Stomach (tissue), 9 donors: Measurements from ENCODE around the gene MYBL2. TPM values are rescaled to one million over a fixed set of nuclear protein-coding genes. Genes with fewer than 3 reads are reported as not detected.

ENCODE experiments used
- DNase-seq, 2 donors: peaks; one replicate each; pipeline versions ENCODE4 v3.0.0 to v3.0.0-alpha.2; 2013 to 2019
- H3K27ac ChIP-seq, 5 donors: fragments of 200-600 bp in 4 of 5; sonication (generic) in 4 of 5; one replicate each; pipeline ENCODE4 v1.5.1; 2013 to 2019; ENCODE audit warnings: mild to moderate bottlenecking in 1 of 5, moderate library complexity in 1 of 5
- H3K27me3 ChIP-seq, 3 donors: fragments of 200-600 bp; sonication (generic); one replicate each; pipeline ENCODE4 v1.5.1; 2017 to 2019; ENCODE audit warnings: mixed run types in 1 of 3
- H3K36me3 ChIP-seq, 4 donors: fragments of 200-600 bp; sonication (generic); 1 replicate in 3 of 4; 2 replicates in 1 of 4; pipeline ENCODE4 v1.5.1; 2016 to 2019
- H3K4me1 ChIP-seq, 4 donors: fragments of 200-600 bp; sonication (generic); one replicate each; pipeline ENCODE4 v1.5.1; 2016 to 2019
- H3K4me3 ChIP-seq, 4 donors: fragments of 200-600 bp; sonication (generic) in 3 of 4; one replicate each; pipeline ENCODE4 v1.5.1; 2016 to 2019; ENCODE audit warnings: mild to moderate bottlenecking in 1 of 4
- H3K9me3 ChIP-seq, 4 donors: fragments of 200-600 bp; sonication (generic); one replicate each; pipeline ENCODE4 v1.5.1; 2016 to 2019
- EP300 ChIP-seq: sonication (generic); formaldehyde crosslinking; IDR thresholded peaks from one replicate; pipeline ENCODE4 v1.6.1; 2017; ENCODE audit warnings: antibody characterized with exemption
- POLR2A ChIP-seq, 4 donors: fragments of 450-650 bp; IDR thresholded peaks; one replicate each; pipeline ENCODE4 v1.6.1; 2016; ENCODE audit warnings: antibody characterized with exemption in 4 of 4, control low read depth in 2 of 4, mild to moderate bottlenecking in 1 of 4, moderate library complexity in 1 of 4
- POLR2AphosphoS5 ChIP-seq, 3 donors: sonication (generic); formaldehyde crosslinking; IDR thresholded peaks; one replicate each; pipeline ENCODE4 v1.6.1; 2016; ENCODE audit warnings: antibody characterized with exemption in 3 of 3
- WGBS, 5 donors: extraction: QIAGEN DNeasy Blood & Tissue Kit in 3 of 5; methylation state at CpG; one replicate each; pipeline versions ENCODE4 v1.1.5 to v1.1.7; 2013 to 2018; 5-methylcytosine and 5-hydroxymethylcytosine counted together
- intact Hi-C: fragments of 100-400 bp; cut with DNase I; formaldehyde crosslinking; loops from one replicate; pipeline ENCODE4 v1.15.1; 2023; ENCODE audit warnings: low total_unique reads
- polyA plus RNA-seq, 3 donors: library from polyadenylated mRNA; stranded (reverse); fragments of 200-250 nt; gene quantifications; one replicate each; pipeline ENCODE4 v1.2.3, GENCODE V29; 2013
- total RNA-seq, 5 donors: library from RNA; depleted of rRNA; stranded (reverse); fragments of >200 nt; gene quantifications; one replicate each; pipeline versions ENCODE4 v1.1.0 to v1.2.3, GENCODE V29; 2014 to 2016
- TF ChIP-seq, protein P1 (sequence below), 7 experiments: fragments of 450-650 bp in 4 of 7; fragments of 200-600 bp in 3 of 7; sonication (generic) in 3 of 7; IDR thresholded peaks; one replicate each; pipeline ENCODE4 v1.5.1; 2016 to 2019; ENCODE audit warnings: antibody characterized with exemption in 7 of 7, control low read depth in 2 of 7, mild to moderate bottlenecking in 1 of 7
- donor health status: healthy with polysubstance abuse.
- donor health status: Bipolar disorder and iron deficiency.
- donor health status: healthy.

The MYBL2 gene
- total and polyA plus RNA-seq, 8 donors: 4.1 to 25.1 (median 6.1) TPM

DNA sequence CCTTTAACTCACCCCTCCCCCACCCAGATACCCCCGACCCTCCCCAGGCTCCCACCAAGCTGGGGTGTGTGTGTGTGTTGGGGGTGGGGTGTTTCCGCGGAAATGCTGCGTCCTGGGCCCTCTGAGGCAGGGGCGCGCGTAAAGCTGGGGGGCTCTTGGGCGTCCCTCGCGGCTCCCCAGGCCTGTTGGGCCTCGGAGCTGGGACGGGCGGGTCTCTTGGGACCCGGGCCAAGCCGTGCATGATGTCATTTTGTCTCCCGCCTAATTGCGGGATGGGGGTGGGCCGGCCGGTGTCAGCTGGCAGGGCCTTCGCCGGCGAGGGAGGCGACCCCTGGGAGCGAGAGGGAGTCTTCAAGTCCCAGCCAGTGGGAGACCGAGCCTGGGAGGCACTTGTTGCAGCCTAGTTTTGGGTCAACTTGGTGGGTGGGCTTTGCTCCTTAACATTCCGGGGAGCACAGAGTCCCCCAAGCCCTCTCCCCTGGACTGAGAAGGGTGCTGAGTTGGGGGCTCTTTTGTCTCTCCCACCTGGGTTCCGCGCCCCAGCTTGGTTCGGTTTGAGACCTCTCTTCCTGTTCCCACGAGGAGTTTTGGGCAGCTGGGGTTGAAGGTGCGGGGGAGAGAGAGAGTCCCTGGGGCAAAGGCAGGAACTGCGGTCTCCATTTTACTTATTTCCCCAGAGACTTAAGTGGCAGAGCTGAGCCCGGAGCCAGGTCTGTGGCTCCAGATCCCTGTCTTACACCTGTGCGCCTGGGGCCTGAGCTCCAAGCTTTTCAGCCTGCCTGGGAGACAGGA, 623 bp downstream of the MYBL2 start:
- Histone ChIP-seq H3K9me3 (no peaks in the 10 kb centered on the region), H3K4me3 (peak overlapping the region; percentile 27 to 58 (median 45)), H3K27ac (no peak overlapping the region), H3K36me3 (no peaks in the 10 kb centered on the region), H3K4me1 (peaks cover 11 to 25% (median 16%) of the 10 kb centered on the region in 4 donors), H3K27me3 (peaks cover 12 to 64% (median 24%) of the 10 kb centered on the region in 3 donors)
- intact Hi-C loops: no loop called here
- TF ChIP-seq, protein P1, sequence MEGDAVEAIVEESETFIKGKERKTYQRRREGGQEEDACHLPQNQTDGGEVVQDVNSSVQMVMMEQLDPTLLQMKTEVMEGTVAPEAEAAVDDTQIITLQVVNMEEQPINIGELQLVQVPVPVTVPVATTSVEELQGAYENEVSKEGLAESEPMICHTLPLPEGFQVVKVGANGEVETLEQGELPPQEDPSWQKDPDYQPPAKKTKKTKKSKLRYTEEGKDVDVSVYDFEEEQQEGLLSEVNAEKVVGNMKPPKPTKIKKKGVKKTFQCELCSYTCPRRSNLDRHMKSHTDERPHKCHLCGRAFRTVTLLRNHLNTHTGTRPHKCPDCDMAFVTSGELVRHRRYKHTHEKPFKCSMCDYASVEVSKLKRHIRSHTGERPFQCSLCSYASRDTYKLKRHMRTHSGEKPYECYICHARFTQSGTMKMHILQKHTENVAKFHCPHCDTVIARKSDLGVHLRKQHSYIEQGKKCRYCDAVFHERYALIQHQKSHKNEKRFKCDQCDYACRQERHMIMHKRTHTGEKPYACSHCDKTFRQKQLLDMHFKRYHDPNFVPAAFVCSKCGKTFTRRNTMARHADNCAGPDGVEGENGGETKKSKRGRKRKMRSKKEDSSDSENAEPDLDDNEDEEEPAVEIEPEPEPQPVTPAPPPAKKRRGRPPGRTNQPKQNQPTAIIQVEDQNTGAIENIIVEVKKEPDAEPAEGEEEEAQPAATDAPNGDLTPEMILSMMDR (IDR thresholded peaks at IDR 0.05): no peak
- TF ChIP-seq POLR2A (IDR thresholded peaks at IDR 0.05): no peak
- no peak for TF ChIP-seq POLR2AphosphoS5 (IDR thresholded peaks at IDR 0.05)
- TF ChIP-seq EP300: no peak
- DNase-seq: peak in 1 of 2 donors; percentile 62
- WGBS, 5 donors: 4 to 17% (median 7%) methylated on average over 10 to 34 of the region's 34 CpGs

DNA sequence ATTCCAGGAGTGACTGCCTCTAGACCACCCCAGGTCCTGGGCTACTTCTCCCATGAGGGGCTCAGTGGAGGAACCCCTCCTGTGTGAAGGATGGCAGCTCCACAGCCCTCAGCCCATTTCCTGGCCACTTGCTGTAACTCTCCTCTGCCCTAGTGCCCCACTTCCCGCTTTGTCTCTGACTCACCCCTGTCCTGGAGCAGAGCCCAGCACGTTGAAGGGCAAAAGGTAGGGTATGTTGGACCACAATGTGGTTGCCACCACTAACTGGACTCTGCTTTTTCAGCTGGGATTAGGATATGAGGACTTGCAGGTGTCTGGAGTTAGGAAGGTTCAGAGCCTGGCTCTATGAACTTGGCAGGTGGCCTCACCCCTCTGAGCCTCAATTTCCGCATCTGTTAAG, 2.4 kb downstream of the MYBL2 start:
- Histone ChIP-seq H3K27ac (no peak overlapping the region), H3K9me3 (no peaks in the 10 kb centered on the region), H3K27me3 (peaks cover 12 to 61% (median 24%) of the 10 kb centered on the region in 3 donors), H3K4me3 (no peak overlapping the region), H3K4me1 (peaks cover 11 to 25% (median 16%) of the 10 kb centered on the region in 4 donors), H3K36me3 (no peaks in the 10 kb centered on the region)
- TF ChIP-seq POLR2AphosphoS5 (IDR thresholded peaks at IDR 0.05) (peak in 1 of 3 donors; percentile 14), EP300 (no peak), POLR2A (IDR thresholded peaks at IDR 0.05) (no peak)
- TF ChIP-seq, protein P1 (IDR thresholded peaks at IDR 0.05): no peak
- peak in 1 of 2 donors; percentile 49 for DNase-seq
- 57 to 87% (median 67%) methylated on average over 3 of the region's 3 CpGs for WGBS, 5 donors
- intact Hi-C loops: no loop called here

DNA sequence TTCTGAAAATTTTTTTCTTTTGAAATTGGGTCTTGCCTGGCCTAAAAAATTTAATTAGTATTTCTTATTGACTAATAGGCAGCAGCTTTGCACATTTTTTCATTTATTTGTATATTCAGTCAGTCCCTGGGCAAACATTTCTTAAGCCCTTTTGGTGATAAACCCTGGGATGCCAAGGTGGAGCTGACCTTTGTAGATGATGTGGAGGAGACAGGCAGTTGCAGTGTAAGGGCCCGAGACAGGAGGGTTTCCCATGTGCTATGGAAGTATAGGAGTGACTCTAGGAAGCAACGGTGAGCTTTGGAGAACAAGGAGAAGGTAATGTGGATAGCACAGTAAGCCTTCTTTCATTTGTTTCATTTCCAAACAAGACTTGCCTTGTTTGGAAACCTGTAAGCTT, 3.5 kb downstream of the MYBL2 start:
- peaks cover 11 to 25% (median 16%) of the 10 kb centered on the region in 4 donors for H3K4me1 ChIP-seq
- intact Hi-C loops: no loop called here
- H3K4me3 ChIP-seq: no peak overlapping the region
- no peak for TF ChIP-seq POLR2A (IDR thresholded peaks at IDR 0.05)
- TF ChIP-seq POLR2AphosphoS5 (IDR thresholded peaks at IDR 0.05): no peak
- TF ChIP-seq EP300: no peak
- TF ChIP-seq, protein P1 (IDR thresholded peaks at IDR 0.05): no peak
- no peaks in the 10 kb centered on the region for H3K9me3 ChIP-seq
- WGBS, 5 donors: 75 to 85% (median 82%) methylated on average over 2 of the region's 2 CpGs
- peaks cover 12 to 60% (median 24%) of the 10 kb centered on the region in 3 donors for H3K27me3 ChIP-seq
- no peaks in the 10 kb centered on the region for H3K36me3 ChIP-seq
- no peak for DNase-seq
- no peak overlapping the region for H3K27ac ChIP-seq

DNA sequence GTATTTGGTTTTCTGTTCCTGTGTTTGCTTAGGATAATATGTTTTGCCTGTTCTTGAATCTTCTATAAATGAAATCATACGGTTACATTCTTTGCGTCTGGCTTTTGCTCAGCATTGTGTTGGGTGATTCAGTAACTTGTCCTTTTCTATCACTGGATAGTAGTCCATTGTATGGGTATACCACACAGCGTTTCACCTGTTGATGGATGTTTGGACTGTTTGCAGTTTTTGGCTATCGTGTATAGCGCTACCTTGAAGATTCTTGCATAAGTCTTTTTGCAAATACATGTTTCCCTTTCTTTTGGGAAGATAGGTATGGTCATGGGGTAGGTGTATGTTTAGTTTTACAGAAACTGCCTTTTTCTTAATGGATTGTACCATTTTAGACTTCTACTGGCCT, 9.5 kb downstream of the MYBL2 start:
- intact Hi-C loops: no loop called here
- Histone ChIP-seq H3K9me3 (no peaks in the 10 kb centered on the region), H3K36me3 (no peaks in the 10 kb centered on the region), H3K27me3 (peaks cover 0 to 5% (median 0%) of the 10 kb centered on the region in 3 donors), H3K4me3 (no peak overlapping the region), H3K4me1 (no peaks in the 10 kb centered on the region), H3K27ac (no peak overlapping the region)
- no peak for TF ChIP-seq POLR2AphosphoS5 (IDR thresholded peaks at IDR 0.05)
- no peak for TF ChIP-seq EP300
- no peak for TF ChIP-seq POLR2A (IDR thresholded peaks at IDR 0.05)
- TF ChIP-seq, protein P1 (IDR thresholded peaks at IDR 0.05): no peak
- 92 to 96% (median 94%) methylated on average over 5 of the region's 5 CpGs for WGBS, 5 donors
- DNase-seq: no peak
